HepG2 (cell line): Measurements from ENCODE around the gene PPM1G. TPM values are rescaled to one million over a fixed set of nuclear protein-coding genes. Genes with fewer than 3 reads are reported as not detected.
"Not testable (repeated sequence)": the region's sequence is repeated elsewhere in the genome, so short reads cannot be mapped to it uniquely, and the experiment has no call there.

Source experiments
- ATAC-seq: fragments of 200-7000 bp; cut with Tn5 transposase; 3 replicates; pipeline ENCODE4 v1.9.1; 2020; ENCODE audit warnings: mild to moderate bottlenecking, moderate library complexity
- BruUV-seq: library from RNA; stranded (reverse); fragments of 400-500 nt; replicated peaks from 2 replicates; lab custom pipeline; 2021; lab: Mats Ljungman, UMichigan
- CTCF ChIA-PET: fragments of 300-600 bp; formaldehyde crosslinking; extraction: SDS; loops from one replicate; lab custom pipeline; 2021; ENCODE audit warnings: low total read pairs, inconsistent platforms, low intra/inter-chr PET ratio; lab: Yijun Ruan, JAX
- POLR2A ChIA-PET: fragments of 350-600 bp; sonication (Branson Sonifier 250); formaldehyde crosslinking; loops from one replicate; lab custom pipeline; 2020; ENCODE audit warnings: antibody characterized with exemption, inconsistent platforms; lab: Yijun Ruan, JAX
- DNase-seq: peaks from one replicate; pipeline ENCODE4 v3.0.0-alpha.2; 2015; ENCODE audit warnings: low spot score
- FAIRE-seq: peaks from 3 replicates; lab custom pipeline; 2011; peaks lifted over from hg19 to GRCh38; lab: Jason Lieb, UNC
- H2AFZ ChIP-seq: one replicate; pipeline ENCODE4 v1.6.1; 2011; ENCODE audit warnings: low read length, inconsistent platforms
- H3K27ac ChIP-seq: fragments of 300-600 bp; 3 replicates; pipeline ENCODE4 v1.8.0; 2011; ENCODE audit warnings: mixed run types, mild to moderate bottlenecking, mixed read lengths, low read length, inconsistent platforms; ENCODE audit not compliant: insufficient read depth; ENCODE audit errors: extremely low read length
- H3K27me3 ChIP-seq, 2 experiments: fragments of 200-600 bp in 1 of 2; 2 replicates in 1 of 2; 3 replicates in 1 of 2; pipeline versions ENCODE4 v1.6.0 to v1.8.0; 2011; ENCODE audit warnings: low read length in 2 of 2, mild to moderate bottlenecking in 2 of 2, moderate library complexity in 2 of 2, inconsistent platforms in 1 of 2; ENCODE audit not compliant: insufficient read depth in 2 of 2, control insufficient read depth in 1 of 2
- H3K36me3 ChIP-seq, 2 experiments: fragments of 200-600 bp in 1 of 2; replicated peaks in 1 of 2; 2 replicates in 1 of 2; 3 replicates in 1 of 2; pipeline versions ENCODE4 v1.5.1 to v1.8.0; 2011; ENCODE audit warnings: low read length in 2 of 2, inconsistent platforms in 1 of 2; ENCODE audit not compliant: insufficient read depth in 2 of 2, control insufficient read depth in 1 of 2
- H3K4me1 ChIP-seq: 2 replicates; pipeline ENCODE4 v1.5.1; 2012; ENCODE audit warnings: low read length, inconsistent platforms; ENCODE audit not compliant: insufficient read depth
- H3K4me2 ChIP-seq: 2 replicates; pipeline ENCODE4 v1.6.0; 2011; ENCODE audit warnings: low read depth, low read length, inconsistent platforms
- H3K4me3 ChIP-seq, 3 experiments: fragments of 200-600 bp in 1 of 3; sonication (generic), shearing (Covaris generic) in 1 of 3; replicated peaks in 1 of 3; 2 replicates each; pipeline ENCODE4 v1.5.1; 2011 to 2016; ENCODE audit warnings: low read length in 3 of 3, inconsistent platforms in 2 of 3, low read depth in 2 of 3, mild to moderate bottlenecking in 2 of 3, control low read depth in 1 of 3, mixed read lengths in 1 of 3; ENCODE audit not compliant: insufficient read depth in 1 of 3
- H3K79me2 ChIP-seq: one replicate; pipeline ENCODE4 v1.6.1; 2011; ENCODE audit warnings: low read length, inconsistent platforms; ENCODE audit not compliant: insufficient read depth
- H3K9ac ChIP-seq: 2 replicates; pipeline ENCODE4 v1.6.0; 2011; ENCODE audit warnings: mild to moderate bottlenecking, low read depth, low read length, inconsistent platforms; ENCODE audit not compliant: insufficient read depth
- H3K9me3 ChIP-seq: 2 replicates; pipeline ENCODE4 v1.5.1; 2012; ENCODE audit warnings: mild to moderate bottlenecking, low read length
- H4K20me1 ChIP-seq: 2 replicates; pipeline ENCODE4 v1.6.0; 2011; ENCODE audit warnings: inconsistent platforms, mild to moderate bottlenecking, low read length, moderate library complexity; ENCODE audit not compliant: insufficient read depth
- MED1 ChIP-seq: sonication (generic); formaldehyde crosslinking; IDR thresholded peaks from 2 replicates; pipeline ENCODE4 v1.4.0; 2020; ENCODE audit warnings: missing genetic modification reagents
- PITX1 ChIP-seq: sonication (generic); formaldehyde crosslinking; IDR thresholded peaks from 2 replicates; pipeline ENCODE4 v1.5.1; 2020; ENCODE audit warnings: mild to moderate bottlenecking, missing genetic modification reagents
- RCOR2 ChIP-seq: IDR thresholded peaks from 2 replicates; pipeline ENCODE4 v1.6.1; 2016; ENCODE audit warnings: missing biosample characterization, missing genetic modification reagents
- SRF ChIP-seq: IDR thresholded peaks from 2 replicates; pipeline ENCODE4 v1.6.1; 2011; ENCODE audit warnings: mild to moderate bottlenecking, low read depth, low read length, moderate library complexity
- TBX2 ChIP-seq: sonication (generic); formaldehyde crosslinking; IDR thresholded peaks from 2 replicates; pipeline ENCODE4 v1.5.0; 2020; ENCODE audit warnings: missing genetic modification reagents, mild to moderate bottlenecking, borderline replicate concordance
- ZFY ChIP-seq: sonication (generic); formaldehyde crosslinking; IDR thresholded peaks from 2 replicates; pipeline ENCODE4 v1.4.0; 2020; ENCODE audit warnings: missing genetic modification reagents
- ZMYM2 ChIP-seq: sonication (generic); formaldehyde crosslinking; IDR thresholded peaks from 2 replicates; pipeline ENCODE4 v1.8.0; 2022; ENCODE audit warnings: mild to moderate bottlenecking, missing genetic modification reagents
- ZMYM4 ChIP-seq: sonication (generic); formaldehyde crosslinking; IDR thresholded peaks from 2 replicates; pipeline ENCODE4 v1.8.1; 2023; ENCODE audit warnings: mild to moderate bottlenecking, missing genetic modification reagents
- WGBS: methylation state at CpG from one replicate; pipeline ENCODE4 v1.1.6; 2017; ENCODE audit warnings: low lambda C conversion rate; 5-methylcytosine and 5-hydroxymethylcytosine counted together
- in situ Hi-C: cut with HindIII; loops from 2 replicates; pipeline ENCODE4 v1.10.0; 2017; ENCODE audit warnings: low pct_unique_long_range_greater_than_20kb; ENCODE audit not compliant: extremely low pct_ligation_motif_present
- intact Hi-C: fragments of 100-400 bp; cut with micrococcal nuclease; formaldehyde crosslinking; loops from one replicate; pipeline ENCODE4 v1.10.0; 2022; ENCODE audit not compliant: unreplicated experiment
- polyA plus RNA-seq, 8 experiments: library from polyadenylated mRNA; depleted of rRNA in 3 of 8; stranded (reverse) in 7 of 8; unstranded in 1 of 8; fragments of >200 nt; fragmentation: Illumina TruSeq in 4 of 8; extraction: Trizol in 4 of 8; gene quantifications; 2 replicates each; pipeline versions ENCODE4 v1.2.1 to v1.2.3, GENCODE V29; 2011 to 2016; ENCODE audit warnings: low read depth in 4 of 8, missing spikeins in 1 of 8, mixed read lengths in 1 of 8; ENCODE audit not compliant: insufficient read depth in 1 of 8
- total RNA-seq, 5 experiments: library from RNA; depleted of rRNA; stranded (reverse); fragments of >200 nt; fragmentation: Illumina TruSeq; extraction: Trizol; gene quantifications; 2 replicates each; pipeline ENCODE4 v1.2.3, GENCODE V29; 2016; ENCODE audit warnings: low read depth in 1 of 5
- TF ChIP-seq, protein P1 (sequence below): sonication (generic); formaldehyde crosslinking; IDR thresholded peaks from 2 replicates; pipeline ENCODE4 v1.8.0; 2022; ENCODE audit warnings: mild to moderate bottlenecking, missing genetic modification reagents; ENCODE audit not compliant: insufficient replicate concordance
- TF ChIP-seq, protein P2 (sequence below): IDR thresholded peaks from 2 replicates; pipeline ENCODE4 v1.6.1; 2016; ENCODE audit warnings: mild to moderate bottlenecking
- TF ChIP-seq, protein P3 (sequence below): sonication (generic); formaldehyde crosslinking; IDR thresholded peaks from 2 replicates; pipeline ENCODE4 v1.4.0; 2020; ENCODE audit warnings: mild to moderate bottlenecking, missing genetic modification reagents, borderline replicate concordance

PPM1G gene
- total and polyA plus RNA-seq, 2 of the 13 experiments (the other 11 are each of a cell fraction or from before 2014, with no cell fraction given): 58.2 to 213 TPM

DNA sequence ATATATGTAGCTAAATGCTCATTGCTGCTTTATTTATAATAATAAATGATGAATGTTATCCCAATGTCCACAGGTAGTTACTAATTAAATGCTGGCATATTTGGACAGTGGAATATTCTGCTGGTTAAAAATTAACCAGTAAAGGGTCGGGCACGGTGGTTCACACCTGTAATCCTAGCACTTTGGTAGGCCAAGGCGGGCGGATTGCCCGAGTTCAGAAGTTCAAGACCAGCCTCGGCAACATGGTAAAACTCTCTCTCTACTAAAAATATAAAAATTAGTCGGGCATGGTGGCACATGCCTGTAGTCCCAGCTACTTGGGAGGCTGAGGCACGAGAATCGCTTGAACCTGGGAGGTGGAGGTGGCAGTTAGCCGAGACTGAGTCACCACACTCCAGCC, 15.6 kb upstream of the PPM1G start:
- H3K9me3 ChIP-seq, H2AFZ ChIP-seq, ATAC-seq, BruUV-seq, H3K36me3 ChIP-seq, H3K9ac ChIP-seq, H3K27me3 ChIP-seq, FAIRE-seq, intact Hi-C loops, in situ Hi-C loops, H3K27ac ChIP-seq, CTCF ChIA-PET: not testable (repeated sequence)
- Histone ChIP-seq H3K79me2 (peaks cover 10% of the 10 kb centered on the region), H3K4me1 (peaks cover 53% of the 10 kb centered on the region), H4K20me1 (peaks cover 10% of the 10 kb centered on the region), H3K4me3 (peak overlapping the region in 1 of 3 experiments; percentile 24; a peak in 1 of 6 replicates), H3K4me2 (peak overlapping the region; percentile 36; the same call in 1 of the 2 replicates)
- WGBS: 19% methylated on average over 10 of the region's 10 CpGs
- POLR2A ChIA-PET: interaction anchor here (0.8 to 2.1 kb wide), 2 partner anchors 15 to 68 kb away, joined by 3 to 9 read pairs; partner anchors contain the start of genes GTF3C2 and PPM1G
- peak; percentile 44 for DNase-seq
- TF ChIP-seq, protein P1, sequence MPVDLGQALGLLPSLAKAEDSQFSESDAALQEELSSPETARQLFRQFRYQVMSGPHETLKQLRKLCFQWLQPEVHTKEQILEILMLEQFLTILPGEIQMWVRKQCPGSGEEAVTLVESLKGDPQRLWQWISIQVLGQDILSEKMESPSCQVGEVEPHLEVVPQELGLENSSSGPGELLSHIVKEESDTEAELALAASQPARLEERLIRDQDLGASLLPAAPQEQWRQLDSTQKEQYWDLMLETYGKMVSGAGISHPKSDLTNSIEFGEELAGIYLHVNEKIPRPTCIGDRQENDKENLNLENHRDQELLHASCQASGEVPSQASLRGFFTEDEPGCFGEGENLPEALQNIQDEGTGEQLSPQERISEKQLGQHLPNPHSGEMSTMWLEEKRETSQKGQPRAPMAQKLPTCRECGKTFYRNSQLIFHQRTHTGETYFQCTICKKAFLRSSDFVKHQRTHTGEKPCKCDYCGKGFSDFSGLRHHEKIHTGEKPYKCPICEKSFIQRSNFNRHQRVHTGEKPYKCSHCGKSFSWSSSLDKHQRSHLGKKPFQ (CRISPR knock-in tag): peak; percentile 65
- TF ChIP-seq, protein P2, sequence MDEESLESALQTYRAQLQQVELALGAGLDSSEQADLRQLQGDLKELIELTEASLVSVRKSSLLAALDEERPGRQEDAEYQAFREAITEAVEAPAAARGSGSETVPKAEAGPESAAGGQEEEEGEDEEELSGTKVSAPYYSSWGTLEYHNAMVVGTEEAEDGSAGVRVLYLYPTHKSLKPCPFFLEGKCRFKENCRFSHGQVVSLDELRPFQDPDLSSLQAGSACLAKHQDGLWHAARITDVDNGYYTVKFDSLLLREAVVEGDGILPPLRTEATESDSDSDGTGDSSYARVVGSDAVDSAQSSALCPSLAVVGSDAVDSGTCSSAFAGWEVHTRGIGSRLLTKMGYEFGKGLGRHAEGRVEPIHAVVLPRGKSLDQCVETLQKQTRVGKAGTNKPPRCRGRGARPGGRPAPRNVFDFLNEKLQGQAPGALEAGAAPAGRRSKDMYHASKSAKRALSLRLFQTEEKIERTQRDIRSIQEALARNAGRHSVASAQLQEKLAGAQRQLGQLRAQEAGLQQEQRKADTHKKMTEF: 0 out of 2 replicates have a peak, but pooled peaks have one; percentile 18
- TF ChIP-seq ZFY: peak; percentile 43; the same call in 1 of the 2 replicates
- TF ChIP-seq, protein P3, sequence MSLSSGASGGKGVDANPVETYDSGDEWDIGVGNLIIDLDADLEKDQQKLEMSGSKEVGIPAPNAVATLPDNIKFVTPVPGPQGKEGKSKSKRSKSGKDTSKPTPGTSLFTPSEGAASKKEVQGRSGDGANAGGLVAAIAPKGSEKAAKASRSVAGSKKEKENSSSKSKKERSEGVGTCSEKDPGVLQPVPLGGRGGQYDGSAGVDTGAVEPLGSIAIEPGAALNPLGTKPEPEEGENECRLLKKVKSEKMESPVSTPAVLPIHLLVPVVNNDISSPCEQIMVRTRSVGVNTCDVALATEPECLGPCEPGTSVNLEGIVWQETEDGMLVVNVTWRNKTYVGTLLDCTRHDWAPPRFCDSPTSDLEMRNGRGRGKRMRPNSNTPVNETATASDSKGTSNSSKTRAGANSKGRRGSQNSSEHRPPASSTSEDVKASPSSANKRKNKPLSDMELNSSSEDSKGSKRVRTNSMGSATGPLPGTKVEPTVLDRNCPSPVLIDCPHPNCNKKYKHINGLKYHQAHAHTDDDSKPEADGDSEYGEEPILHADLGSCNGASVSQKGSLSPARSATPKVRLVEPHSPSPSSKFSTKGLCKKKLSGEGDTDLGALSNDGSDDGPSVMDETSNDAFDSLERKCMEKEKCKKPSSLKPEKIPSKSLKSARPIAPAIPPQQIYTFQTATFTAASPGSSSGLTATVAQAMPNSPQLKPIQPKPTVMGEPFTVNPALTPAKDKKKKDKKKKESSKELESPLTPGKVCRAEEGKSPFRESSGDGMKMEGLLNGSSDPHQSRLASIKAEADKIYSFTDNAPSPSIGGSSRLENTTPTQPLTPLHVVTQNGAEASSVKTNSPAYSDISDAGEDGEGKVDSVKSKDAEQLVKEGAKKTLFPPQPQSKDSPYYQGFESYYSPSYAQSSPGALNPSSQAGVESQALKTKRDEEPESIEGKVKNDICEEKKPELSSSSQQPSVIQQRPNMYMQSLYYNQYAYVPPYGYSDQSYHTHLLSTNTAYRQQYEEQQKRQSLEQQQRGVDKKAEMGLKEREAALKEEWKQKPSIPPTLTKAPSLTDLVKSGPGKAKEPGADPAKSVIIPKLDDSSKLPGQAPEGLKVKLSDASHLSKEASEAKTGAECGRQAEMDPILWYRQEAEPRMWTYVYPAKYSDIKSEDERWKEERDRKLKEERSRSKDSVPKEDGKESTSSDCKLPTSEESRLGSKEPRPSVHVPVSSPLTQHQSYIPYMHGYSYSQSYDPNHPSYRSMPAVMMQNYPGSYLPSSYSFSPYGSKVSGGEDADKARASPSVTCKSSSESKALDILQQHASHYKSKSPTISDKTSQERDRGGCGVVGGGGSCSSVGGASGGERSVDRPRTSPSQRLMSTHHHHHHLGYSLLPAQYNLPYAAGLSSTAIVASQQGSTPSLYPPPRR (CRISPR knock-in tag): 0 out of 2 replicates have a peak, but pooled peaks have one; percentile 18
- TF ChIP-seq ZMYM4: 0 out of 2 replicates have a peak, but pooled peaks have one; percentile 34
- peak; percentile 28; the same call in 1 of the 2 replicates for TF ChIP-seq PITX1 (CRISPR knock-in tag)
- TF ChIP-seq RCOR2: 0 out of 2 replicates have a peak, but pooled peaks have one; percentile 42
- TF ChIP-seq MED1 (CRISPR knock-in tag): peak; percentile 12; the same call in 1 of the 2 replicates
- TF ChIP-seq SRF: 0 out of 2 replicates have a peak, but pooled peaks have one; percentile 20
- TF ChIP-seq TBX2 (CRISPR knock-in tag): peak; percentile 50; the same call in 1 of the 2 replicates
- 0 out of 2 replicates have a peak, but pooled peaks have one; percentile 60 for TF ChIP-seq ZMYM2
